ENCODE data around the gene EGLN1. TPM values are rescaled to one million over a fixed set of nuclear protein-coding genes. Genes with fewer than 3 reads are reported as not detected.

EGLN1 gene
- total and polyA plus RNA-seq, 10 donors: 5.6 to 44.0 (median 37.2) TPM

DNA sequence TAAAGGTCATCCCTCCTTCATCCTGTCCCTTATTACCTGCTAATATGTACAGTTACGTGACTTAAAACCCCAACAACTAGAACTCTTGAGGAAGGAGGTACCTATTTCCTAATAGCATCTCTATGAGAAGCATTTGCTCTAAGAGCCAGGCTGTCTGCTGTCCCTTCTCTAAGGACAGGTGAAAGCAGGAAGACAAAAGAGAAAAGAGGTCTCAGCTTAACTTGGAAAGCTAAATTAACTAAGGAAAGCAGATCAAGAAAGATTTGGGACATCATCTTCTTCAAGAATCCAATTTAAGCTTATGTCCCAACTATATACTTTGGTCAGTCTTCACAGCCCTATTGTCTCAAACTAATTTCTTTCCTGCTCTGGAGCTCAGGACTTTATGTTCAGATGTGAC is 2.9 kb downstream of the EGLN1 start:
- intact Hi-C loops (cut with DNase I; ENCODE audit: low total_unique reads): loop anchor here (5.0 to 10.0 kb wide), 2 partner anchors 54 to 168 kb away; no protein-coding TSS in a partner anchor
- WGBS, 5 donors: 27 to 67% (median 36%) methylated on average over 1 of the region's 1 CpG
- no peaks in the 10 kb centered on the region for H3K27me3 ChIP-seq (replicated peaks in 1 of 7)
- H3K4me3 ChIP-seq: peak overlapping the region; percentile 8 to 95 (median 84)
- peaks cover 0 to 6% (median 0%) of the 10 kb centered on the region in 6 donors for H3K36me3 ChIP-seq
- TF ChIP-seq POLR2A (IDR thresholded peaks at IDR 0.05) (no peak), POLR2AphosphoS5 (IDR thresholded peaks at IDR 0.05) (no peak)
- TF ChIP-seq, protein P1, sequence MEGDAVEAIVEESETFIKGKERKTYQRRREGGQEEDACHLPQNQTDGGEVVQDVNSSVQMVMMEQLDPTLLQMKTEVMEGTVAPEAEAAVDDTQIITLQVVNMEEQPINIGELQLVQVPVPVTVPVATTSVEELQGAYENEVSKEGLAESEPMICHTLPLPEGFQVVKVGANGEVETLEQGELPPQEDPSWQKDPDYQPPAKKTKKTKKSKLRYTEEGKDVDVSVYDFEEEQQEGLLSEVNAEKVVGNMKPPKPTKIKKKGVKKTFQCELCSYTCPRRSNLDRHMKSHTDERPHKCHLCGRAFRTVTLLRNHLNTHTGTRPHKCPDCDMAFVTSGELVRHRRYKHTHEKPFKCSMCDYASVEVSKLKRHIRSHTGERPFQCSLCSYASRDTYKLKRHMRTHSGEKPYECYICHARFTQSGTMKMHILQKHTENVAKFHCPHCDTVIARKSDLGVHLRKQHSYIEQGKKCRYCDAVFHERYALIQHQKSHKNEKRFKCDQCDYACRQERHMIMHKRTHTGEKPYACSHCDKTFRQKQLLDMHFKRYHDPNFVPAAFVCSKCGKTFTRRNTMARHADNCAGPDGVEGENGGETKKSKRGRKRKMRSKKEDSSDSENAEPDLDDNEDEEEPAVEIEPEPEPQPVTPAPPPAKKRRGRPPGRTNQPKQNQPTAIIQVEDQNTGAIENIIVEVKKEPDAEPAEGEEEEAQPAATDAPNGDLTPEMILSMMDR (IDR thresholded peaks at IDR 0.05 in 8 of 11, conservative IDR thresholded peaks at IDR 0.05 in 3 of 11): no peak
- peaks cover 39 to 82% (median 69%) of the 10 kb centered on the region in 6 donors for H3K4me1 ChIP-seq
- H3K27ac ChIP-seq: peak overlapping the region in 6 of 8 donors; percentile 98 to 100 (median 99)
- no peak for DNase-seq
- H3K9me3 ChIP-seq: no peaks in the 10 kb centered on the region

GRCh38 chr1:231418741-231419107 is 3.4 kb downstream of the EGLN1 start:
- Histone ChIP-seq H3K27ac (peak overlapping the region in 6 of 8 donors; percentile 98 to 100 (median 99)), H3K27me3 (replicated peaks in 1 of 7) (no peaks in the 10 kb centered on the region), H3K4me3 (peak overlapping the region in 7 of 8 donors; percentile 68 to 95 (median 85)), H3K36me3 (peaks cover 0 to 6% (median 0%) of the 10 kb centered on the region in 6 donors), H3K9me3 (no peaks in the 10 kb centered on the region), H3K4me1 (peaks cover 42 to 85% (median 70%) of the 10 kb centered on the region in 6 donors)
- DNase-seq: no peak
- intact Hi-C loops (cut with DNase I; ENCODE audit: low total_unique reads): loop anchor here (5.0 to 10.0 kb wide), 2 partner anchors 54 to 169 kb away; no protein-coding TSS in a partner anchor
- 57 to 68% (median 60%) methylated on average over 4 of the region's 4 CpGs for WGBS, 5 donors
- TF ChIP-seq POLR2A (IDR thresholded peaks at IDR 0.05): no peak
- no peak for TF ChIP-seq POLR2AphosphoS5 (IDR thresholded peaks at IDR 0.05)
- TF ChIP-seq, protein P1 (IDR thresholded peaks at IDR 0.05 in 8 of 11, conservative IDR thresholded peaks at IDR 0.05 in 3 of 11): no peak

- H3K4me1 ChIP-seq: peaks cover 42 to 85% (median 69%) of the 10 kb centered on the region in 6 donors
- WGBS, 5 donors: 70 to 84% (median 80%) methylated on average over 4 of the region's 4 CpGs
- H3K4me3 ChIP-seq: peak overlapping the region in 7 of 8 donors; percentile 68 to 95 (median 85)
- no peak for DNase-seq
- H3K36me3 ChIP-seq: peaks cover 0 to 11% (median 0%) of the 10 kb centered on the region in 6 donors
- no peaks in the 10 kb centered on the region for H3K9me3 ChIP-seq
- TF ChIP-seq POLR2A (IDR thresholded peaks at IDR 0.05) (no peak), POLR2AphosphoS5 (IDR thresholded peaks at IDR 0.05) (no peak)
- TF ChIP-seq, protein P1 (IDR thresholded peaks at IDR 0.05 in 8 of 11, conservative IDR thresholded peaks at IDR 0.05 in 3 of 11): no peak
- intact Hi-C loops (cut with DNase I; ENCODE audit: low total_unique reads): loop anchor here (5.0 to 10.0 kb wide), 2 partner anchors 53 to 169 kb away; no protein-coding TSS in a partner anchor
- no peaks in the 10 kb centered on the region for H3K27me3 ChIP-seq (replicated peaks in 1 of 7)
- peak overlapping the region in 2 of 8 donors; percentile 14 to 99 for H3K27ac ChIP-seq
Measured at GRCh38 chr1:231418101-231418740, 3.9 kb downstream of the EGLN1 start.

DNA sequence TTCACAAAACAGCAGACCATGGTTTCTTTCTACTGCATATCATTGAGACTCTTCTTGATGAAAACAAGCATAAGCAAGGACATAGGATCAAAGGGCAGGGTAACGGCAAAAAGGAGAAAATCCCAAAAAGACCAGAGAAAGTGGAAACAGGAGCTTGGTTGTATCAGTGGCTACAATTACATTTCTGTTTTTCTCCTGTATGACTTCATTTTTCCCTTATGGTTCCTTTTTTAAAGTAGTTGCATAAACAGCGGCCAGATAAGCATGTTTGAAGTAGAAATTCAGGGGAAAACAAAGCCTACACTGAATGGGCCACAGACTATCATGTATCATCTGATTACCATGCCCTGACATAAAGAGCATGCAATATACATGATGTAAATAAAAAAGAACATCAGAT is 4.6 kb downstream of the EGLN1 start:
- Histone ChIP-seq H3K27ac (peak overlapping the region in 5 of 8 donors; percentile 4 to 99 (median 26)), H3K9me3 (no peaks in the 10 kb centered on the region), H3K4me3 (peak overlapping the region in 7 of 8 donors; percentile 2 to 95 (median 85)), H3K27me3 (replicated peaks in 1 of 7) (no peaks in the 10 kb centered on the region), H3K4me1 (peaks cover 42 to 85% (median 66%) of the 10 kb centered on the region in 6 donors), H3K36me3 (peaks cover 0 to 15% (median 0%) of the 10 kb centered on the region in 6 donors)
- intact Hi-C loops (cut with DNase I; ENCODE audit: low total_unique reads): loop anchor here (5.0 to 10.0 kb wide), 2 partner anchors 53 to 170 kb away; no protein-coding TSS in a partner anchor
- TF ChIP-seq POLR2A (IDR thresholded peaks at IDR 0.05) (no peak), POLR2AphosphoS5 (IDR thresholded peaks at IDR 0.05) (no peak)
- TF ChIP-seq, protein P1 (IDR thresholded peaks at IDR 0.05 in 8 of 11, conservative IDR thresholded peaks at IDR 0.05 in 3 of 11): no peak
- DNase-seq: no peak
- 46 to 63% (median 54%) methylated on average over 2 of the region's 2 CpGs for WGBS, 5 donors

All from spleen (tissue), 11 donors.